Type B pancreatic cell (in vitro differentiated cells): ENCODE data around the gene FJX1. TPM values are rescaled to one million over a fixed set of nuclear protein-coding genes. Genes with fewer than 3 reads are reported as not detected.
"Not testable (repeated sequence)": the region's sequence is repeated elsewhere in the genome, so short reads cannot be mapped to it uniquely, and the experiment has no call there.

Experiments used
- DNase-seq: peaks from one replicate; pipeline ENCODE4 v3.0.0; 2021; ENCODE audit warnings: mixed read lengths; ENCODE audit not compliant: unreplicated experiment; ENCODE audit errors: extremely low spot score
- H3K27ac Mint-ChIP-seq: 2 replicates; pipeline ENCODE4 v1.8.0; 2021; ENCODE audit warnings: mild to moderate bottlenecking, mixed read lengths
- H3K27me3 Mint-ChIP-seq: 2 replicates; pipeline ENCODE4 v1.8.0; 2021; ENCODE audit warnings: mixed read lengths
- H3K36me3 Mint-ChIP-seq: 2 replicates; pipeline ENCODE4 v1.8.0; 2021; ENCODE audit warnings: mixed read lengths
- H3K4me1 Mint-ChIP-seq: one replicate; pipeline ENCODE4 v1.8.0; 2021; ENCODE audit warnings: mixed read lengths; ENCODE audit not compliant: unreplicated experiment
- H3K4me3 Mint-ChIP-seq: 2 replicates; pipeline ENCODE4 v1.8.0; 2021; ENCODE audit warnings: mild to moderate bottlenecking, mixed read lengths
- H3K9me3 Mint-ChIP-seq: 2 replicates; pipeline ENCODE4 v1.8.0; 2021; ENCODE audit warnings: mixed read lengths
- CTCF ChIP-seq: fragments of 200-600 bp; sonication (generic); conservative IDR thresholded peaks from 2 replicates; pipeline ENCODE4 v1.5.0; 2021; ENCODE audit warnings: antibody characterized with exemption, mild to moderate bottlenecking
- total RNA-seq: library from RNA; stranded (reverse); gene quantifications from 2 replicates; pipeline ENCODE4 v1.2.1, GENCODE V29; 2021; ENCODE audit warnings: low replicate concordance

FJX1 gene
- total RNA-seq, 1 donor from 2014 or later: 38.8 TPM

GRCh38 chr11:35663408-35663702 lies 45.1 kb downstream of the FJX1 start:
- H3K27ac Mint-ChIP-seq: peak overlapping the region; percentile 99
- no peak for TF ChIP-seq CTCF
- H3K4me1 Mint-ChIP-seq: peaks cover 41% of the 10 kb centered on the region
- H3K36me3 Mint-ChIP-seq: peaks cover 47% of the 10 kb centered on the region
- no peak for DNase-seq
- peaks cover 22% of the 10 kb centered on the region for H3K9me3 Mint-ChIP-seq
- peaks cover 6% of the 10 kb centered on the region for H3K27me3 Mint-ChIP-seq
- H3K4me3 Mint-ChIP-seq: peak overlapping the region; percentile 96

GRCh38 chr11:35664977-35665441 lies 46.7 kb downstream of the FJX1 start:
- H3K4me3 Mint-ChIP-seq: peak overlapping the region; percentile 96
- peaks cover 54% of the 10 kb centered on the region for H3K36me3 Mint-ChIP-seq
- peaks cover 4% of the 10 kb centered on the region for H3K27me3 Mint-ChIP-seq
- TF ChIP-seq CTCF: no peak
- H3K9me3 Mint-ChIP-seq: peaks cover 22% of the 10 kb centered on the region
- H3K27ac Mint-ChIP-seq: peak overlapping the region; percentile 32
- peaks cover 41% of the 10 kb centered on the region for H3K4me1 Mint-ChIP-seq
- DNase-seq: no peak

GRCh38 chr11:35667257-35667656 lies 49.0 kb downstream of the FJX1 start:
- TF ChIP-seq CTCF: no peak
- H3K27ac Mint-ChIP-seq: no peak overlapping the region
- peaks cover 2% of the 10 kb centered on the region for H3K27me3 Mint-ChIP-seq
- no peak for DNase-seq
- H3K4me1 Mint-ChIP-seq: peaks cover 29% of the 10 kb centered on the region
- H3K36me3 Mint-ChIP-seq: peaks cover 61% of the 10 kb centered on the region
- H3K4me3 Mint-ChIP-seq: no peak overlapping the region
- H3K9me3 Mint-ChIP-seq: peaks cover 22% of the 10 kb centered on the region

GRCh38 chr11:35668350-35668749 lies 50.1 kb downstream of the FJX1 start:
- not testable (repeated sequence) for H3K27ac Mint-ChIP-seq, H3K27me3 Mint-ChIP-seq, DNase-seq, H3K4me3 Mint-ChIP-seq
- Mint-ChIP-seq H3K4me1 (peaks cover 22% of the 10 kb centered on the region), H3K36me3 (peaks cover 61% of the 10 kb centered on the region), H3K9me3 (peaks cover 22% of the 10 kb centered on the region)

Other genes starting within 250 kb of the FJX1 start
- 1.9 and 7.4 TPM in 2 replicates for gene SLC1A2, start 198.9 kb upstream of the FJX1 start, total RNA-seq
- gene PAMR1, start 92.8 kb upstream of the FJX1 start, total RNA-seq: 2.5 and 14.2 TPM in 2 replicates
- 46.0 and 70.6 TPM in 2 replicates for gene TRIM44, start 44.3 kb downstream of the FJX1 start, total RNA-seq